Coronary artery (tissue), 2 donors: Measurements from ENCODE around the gene PAM16.
A peak's percentile ranks its signal among the peaks of the same experiment; 100 is the strongest.

ENCODE experiments used
- DNase-seq: peaks from one replicate; pipeline ENCODE4 v3.0.0-alpha.2; 2017; ENCODE audit warnings: low spot score
- H3K27ac ChIP-seq, 2 donors: fragments of 200-600 bp; sonication (generic); one replicate each; pipeline ENCODE4 v1.5.1; 2016 to 2019
- H3K4me3 ChIP-seq: fragments of 200-600 bp; sonication (generic); 2 replicates; pipeline ENCODE4 v1.5.1; 2016; ENCODE audit warnings: mild to moderate bottlenecking, moderate library complexity
- TF ChIP-seq, protein P1 (sequence below): fragments of 200-600 bp; sonication (generic); IDR thresholded peaks from one replicate; pipeline ENCODE4 v1.5.1; 2019; ENCODE audit warnings: antibody characterized with exemption

PAM16 gene

DNA sequence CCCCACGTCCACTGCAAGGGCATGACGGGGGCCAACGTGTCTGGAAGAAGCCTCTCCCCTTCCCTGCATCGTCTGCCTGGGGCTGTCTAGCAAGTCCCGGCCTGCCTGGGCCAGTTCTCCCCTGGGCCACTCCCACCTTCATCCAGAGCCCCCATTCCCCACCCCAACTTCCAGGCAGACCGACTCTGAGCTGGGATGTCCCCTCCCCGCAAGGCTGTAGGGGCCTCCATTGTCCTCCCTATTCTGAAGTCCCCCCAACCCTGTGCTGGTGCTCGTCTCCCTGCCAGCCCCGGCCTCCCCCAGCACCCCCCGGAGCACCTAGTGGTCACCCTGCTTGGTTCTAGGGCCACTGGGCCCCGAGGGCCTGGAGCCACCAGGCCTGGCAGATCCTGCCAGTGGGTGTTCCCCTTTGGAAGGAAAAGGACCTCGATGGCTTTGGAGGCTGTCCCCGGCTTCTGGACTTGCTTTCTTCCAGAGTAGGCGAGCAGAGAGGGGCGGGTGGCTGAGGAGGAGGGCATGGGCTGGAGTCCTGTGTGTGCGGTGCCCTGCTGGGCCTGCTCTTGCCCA, 30.5 kb downstream of the PAM16 start:
- DNase-seq: no peak
- Histone ChIP-seq H3K4me3 (peak overlapping the region; percentile 82), H3K27ac (peak overlapping the region; percentile 95 to 96)
- TF ChIP-seq, protein P1, sequence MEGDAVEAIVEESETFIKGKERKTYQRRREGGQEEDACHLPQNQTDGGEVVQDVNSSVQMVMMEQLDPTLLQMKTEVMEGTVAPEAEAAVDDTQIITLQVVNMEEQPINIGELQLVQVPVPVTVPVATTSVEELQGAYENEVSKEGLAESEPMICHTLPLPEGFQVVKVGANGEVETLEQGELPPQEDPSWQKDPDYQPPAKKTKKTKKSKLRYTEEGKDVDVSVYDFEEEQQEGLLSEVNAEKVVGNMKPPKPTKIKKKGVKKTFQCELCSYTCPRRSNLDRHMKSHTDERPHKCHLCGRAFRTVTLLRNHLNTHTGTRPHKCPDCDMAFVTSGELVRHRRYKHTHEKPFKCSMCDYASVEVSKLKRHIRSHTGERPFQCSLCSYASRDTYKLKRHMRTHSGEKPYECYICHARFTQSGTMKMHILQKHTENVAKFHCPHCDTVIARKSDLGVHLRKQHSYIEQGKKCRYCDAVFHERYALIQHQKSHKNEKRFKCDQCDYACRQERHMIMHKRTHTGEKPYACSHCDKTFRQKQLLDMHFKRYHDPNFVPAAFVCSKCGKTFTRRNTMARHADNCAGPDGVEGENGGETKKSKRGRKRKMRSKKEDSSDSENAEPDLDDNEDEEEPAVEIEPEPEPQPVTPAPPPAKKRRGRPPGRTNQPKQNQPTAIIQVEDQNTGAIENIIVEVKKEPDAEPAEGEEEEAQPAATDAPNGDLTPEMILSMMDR: no peak

DNA sequence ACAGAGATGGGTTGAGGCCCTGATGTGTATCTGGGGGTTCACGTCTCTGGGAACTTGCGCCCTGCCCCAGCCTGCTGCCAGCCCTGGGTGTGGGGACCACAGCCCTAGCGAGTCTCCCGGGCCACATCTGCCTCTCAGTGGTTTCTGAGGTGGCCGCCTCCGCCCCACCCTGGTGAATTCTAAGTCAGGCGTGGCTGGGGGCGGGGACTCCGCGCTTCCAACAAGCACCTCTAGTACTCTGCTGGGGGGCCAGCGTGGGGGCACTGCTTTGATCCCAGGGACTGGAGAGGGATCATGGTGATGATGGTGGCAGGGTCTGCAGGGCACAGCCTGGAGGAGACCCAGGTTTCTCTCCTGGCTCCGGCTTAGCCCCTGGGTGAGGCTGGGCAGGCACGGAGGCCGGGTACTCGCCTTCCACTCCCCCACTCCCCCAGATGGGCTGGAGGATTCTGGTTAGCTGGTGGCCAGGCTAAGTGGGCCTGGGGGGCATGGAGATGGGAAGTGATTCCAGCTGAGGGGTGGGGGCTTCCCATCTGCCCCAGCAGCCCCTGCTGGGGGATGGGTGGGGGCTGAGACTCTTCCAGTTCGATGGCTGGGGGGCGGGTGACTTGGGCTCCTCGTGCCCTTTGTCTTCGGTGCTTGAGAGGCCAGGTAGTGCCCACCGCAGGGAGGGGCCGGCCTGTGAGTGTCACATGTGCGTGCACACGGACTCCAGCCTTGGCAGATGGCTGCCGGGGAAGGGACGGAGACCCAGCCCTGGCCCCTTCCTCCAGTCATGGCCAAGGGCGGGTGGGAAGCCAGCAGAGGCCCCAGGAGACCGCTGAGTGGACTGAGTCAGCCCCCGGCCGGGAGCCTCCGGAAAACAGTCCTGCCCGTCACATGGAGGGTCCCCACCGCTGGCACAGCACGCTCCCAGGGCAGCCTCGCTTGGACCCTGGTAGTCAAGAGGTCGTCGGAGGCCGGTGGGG, 31.4 kb downstream of the PAM16 start:
- peak overlapping the region; percentile 95 to 96 for H3K27ac ChIP-seq
- no peak for DNase-seq
- peak overlapping the region; percentile 82 for H3K4me3 ChIP-seq
- TF ChIP-seq, protein P1: no peak

DNA sequence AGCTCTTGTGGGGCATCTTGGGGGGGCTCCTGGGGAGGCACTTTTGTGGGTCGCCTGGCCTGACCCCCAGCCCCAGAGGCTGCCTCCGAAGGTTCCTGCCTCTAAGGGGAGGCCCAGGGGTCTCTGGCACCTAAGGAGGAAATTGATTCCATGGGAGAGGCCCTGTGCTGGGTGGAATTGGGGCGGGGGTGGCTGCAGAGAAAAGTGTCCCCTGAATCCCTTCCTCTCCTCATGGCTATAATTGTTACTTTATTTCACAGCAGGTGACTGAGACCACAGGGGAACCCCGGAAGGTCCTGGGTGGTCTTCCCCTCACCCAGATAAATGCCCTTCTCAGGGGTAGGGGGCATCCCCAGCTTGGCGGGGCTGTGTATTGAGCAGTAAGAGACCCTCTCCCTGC, 32.2 kb downstream of the PAM16 start:
- Histone ChIP-seq H3K4me3 (peak overlapping the region; percentile 82), H3K27ac (peak overlapping the region; percentile 95 to 96)
- TF ChIP-seq, protein P1: no peak
- DNase-seq: no peak

DNA sequence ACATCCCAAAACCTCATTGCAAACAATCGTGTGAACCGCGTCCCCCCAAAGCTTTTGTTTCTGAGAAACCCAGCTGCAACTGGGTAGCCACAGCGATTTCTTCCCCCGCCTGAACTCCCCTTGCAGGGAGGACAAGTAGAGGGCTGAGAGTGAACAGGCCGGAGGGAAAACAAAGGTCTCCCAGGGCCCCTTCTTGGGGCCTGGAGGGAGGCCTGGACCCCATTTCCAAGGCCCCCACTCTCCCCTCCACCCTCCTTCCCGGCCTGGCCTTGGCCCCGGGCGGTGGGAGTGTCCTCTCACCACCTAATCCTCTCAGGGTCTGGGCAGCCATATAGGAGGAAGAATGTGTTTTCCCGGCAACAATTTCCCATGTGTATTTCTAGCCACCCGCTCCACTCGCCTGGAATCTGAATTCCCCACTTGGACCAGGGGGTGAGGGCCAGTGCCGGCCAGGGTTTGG, 32.6 kb downstream of the PAM16 start:
- no peak for DNase-seq

DNA sequence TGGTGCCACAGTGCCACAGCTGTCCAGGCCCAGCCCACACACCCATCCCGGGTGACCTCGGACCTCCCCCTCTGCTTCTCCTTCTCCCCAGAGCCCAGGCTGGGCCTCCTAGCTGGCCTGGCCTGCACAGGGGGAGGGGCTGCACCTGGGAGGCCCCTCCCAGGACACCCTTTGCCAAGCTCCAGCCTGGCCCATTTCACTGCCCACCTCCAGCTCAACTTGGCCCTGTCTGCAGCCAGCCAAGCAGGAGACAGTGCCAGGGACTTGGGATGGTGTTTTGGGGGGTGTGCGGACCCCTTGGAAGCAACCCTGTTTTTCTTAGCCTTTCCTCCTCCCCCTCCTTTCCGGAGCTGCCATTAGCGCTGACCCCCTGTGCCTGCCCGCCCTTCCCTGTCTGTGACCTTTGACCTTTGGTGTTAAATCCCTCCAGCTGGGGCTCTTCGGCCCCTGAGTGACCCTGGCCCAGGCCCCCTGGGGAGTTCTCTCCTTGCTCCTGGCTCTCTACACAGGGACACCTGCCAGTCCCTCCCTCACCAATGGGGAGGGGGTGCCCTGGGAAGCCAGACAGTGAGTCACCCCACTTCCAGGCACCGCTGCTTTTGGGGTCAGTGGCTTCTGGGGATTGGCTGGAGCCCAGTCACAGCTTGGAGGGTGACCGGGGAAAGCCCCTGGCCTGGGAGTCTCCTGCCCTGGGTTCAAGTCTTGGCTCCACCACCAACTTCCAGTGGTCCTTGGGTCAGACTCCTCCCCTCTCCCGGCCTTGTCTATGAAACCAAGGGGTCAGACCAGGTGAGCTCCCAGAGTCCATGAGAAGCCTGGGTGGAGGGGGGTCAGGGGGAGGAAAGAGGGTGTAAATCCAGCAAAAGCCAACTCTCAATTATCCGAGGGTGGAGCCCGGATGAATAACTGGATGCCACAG, 33.3 kb downstream of the PAM16 start:
- Histone ChIP-seq H3K27ac (peak overlapping the region; percentile 95 to 96), H3K4me3 (peak overlapping the region; percentile 82)
- no peak for DNase-seq
- TF ChIP-seq, protein P1: no peak

More for the DNA sequence above, 32.6 kb downstream of the PAM16 start:
- H3K27ac ChIP-seq: peak overlapping the region; percentile 95 to 96
- TF ChIP-seq, protein P1: no peak
- peak overlapping the region; percentile 82 for H3K4me3 ChIP-seq

DNA sequence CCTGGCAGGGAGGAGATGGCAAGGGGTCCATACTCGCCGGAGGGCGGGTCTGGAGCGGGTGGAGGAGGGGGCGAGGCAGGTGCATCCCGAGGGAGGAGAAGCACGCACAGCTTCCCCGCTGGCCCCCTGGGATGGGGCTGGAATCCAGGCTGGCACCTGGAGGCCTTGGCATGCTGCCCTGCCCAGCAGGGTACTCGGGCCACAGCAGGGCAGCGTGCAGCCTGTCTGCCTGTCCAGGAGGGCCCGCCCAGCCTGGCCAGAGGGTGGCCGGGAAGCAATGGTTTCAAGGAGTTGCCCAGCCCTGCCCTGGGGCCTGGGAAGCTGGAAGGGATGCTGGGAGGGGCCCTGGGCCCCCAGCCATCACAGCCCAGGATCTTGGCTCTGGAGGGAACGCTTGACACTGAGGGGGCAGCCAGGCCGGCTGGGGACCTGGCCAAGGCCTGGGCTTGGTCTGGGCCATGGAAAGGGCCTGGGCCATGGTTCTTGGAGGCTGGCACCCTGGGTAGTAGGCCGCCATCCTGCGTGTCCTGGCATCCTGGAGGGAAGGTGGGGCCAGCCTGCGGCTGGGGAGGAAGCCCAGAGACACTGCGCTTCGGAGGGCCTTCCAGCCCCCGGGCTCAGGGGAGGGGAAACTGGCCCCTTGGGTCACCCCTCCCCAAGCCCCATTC, 34.1 kb downstream of the PAM16 start:
- TF ChIP-seq, protein P1: no peak
- peak overlapping the region; percentile 82 for H3K4me3 ChIP-seq
- peak; percentile 92 for DNase-seq
- peak overlapping the region; percentile 95 to 96 for H3K27ac ChIP-seq
